NCI-H510A (cell line): ENCODE data around the gene THADA.

Experiments
- DNase-seq: peaks from one replicate; lab custom pipeline; 2025; lab: John Stamatoyannopoulos, UW

Gene THADA

GRCh38 chr2:43384143-43384542 lies 211.7 kb downstream of the THADA start:
- no peak for DNase-seq

- no peak for DNase-seq
Measured at GRCh38 chr2:43383533-43383932, 212.3 kb downstream of the THADA start.

GRCh38 chr2:43379494-43379893 lies 216.3 kb downstream of the THADA start:
- DNase-seq = no peak

- DNase-seq = no peak
Measured at GRCh38 chr2:43377327-43377726, 218.5 kb downstream of the THADA start.

GRCh38 chr2:43376523-43377198 lies 219.2 kb downstream of the THADA start:
- no peak for DNase-seq

GRCh38 chr2:43375746-43376522 lies 219.9 kb downstream of the THADA start:
- DNase-seq = no peak

GRCh38 chr2:43372416-43373081 lies 223.3 kb downstream of the THADA start:
- DNase-seq = no peak

GRCh38 chr2:43370705-43371104 lies 225.1 kb downstream of the THADA start:
- DNase-seq = no peak

- no peak for DNase-seq
Measured at GRCh38 chr2:43370146-43370545, 225.7 kb downstream of the THADA start.

- no peak for DNase-seq
Measured at GRCh38 chr2:43368483-43369385, 227.1 kb downstream of the THADA start.

- DNase-seq = no peak
Measured at GRCh38 chr2:43367012-43367782, 228.6 kb downstream of the THADA start.

GRCh38 chr2:43363120-43363519 lies 232.7 kb downstream of the THADA start:
- DNase-seq = no peak

GRCh38 chr2:43361286-43361685 lies 234.6 kb downstream of the THADA start:
- no peak for DNase-seq

- no peak for DNase-seq
Measured at GRCh38 chr2:43360137-43360536, 235.7 kb downstream of the THADA start.

- DNase-seq = no peak
Measured at GRCh38 chr2:43358410-43359201, 237.2 kb downstream of the THADA start.

- no peak for DNase-seq
Measured at GRCh38 chr2:43356774-43357173, 239.1 kb downstream of the THADA start.

- DNase-seq = no peak
Measured at GRCh38 chr2:43355399-43355798, 240.4 kb downstream of the THADA start.

- no peak for DNase-seq
Measured at GRCh38 chr2:43349904-43350303, 245.9 kb downstream of the THADA start.

GRCh38 chr2:43348908-43349661 lies 246.8 kb downstream of the THADA start:
- no peak for DNase-seq

- DNase-seq = no peak
Measured at GRCh38 chr2:43347746-43348145, 248.1 kb downstream of the THADA start.
